BLaER1 treated with 17β-estradiol and CSF1 and Interleukin-3, amounts not matched to agents 10 nM and 100 nM (cell line): ENCODE data around the gene UQCC3.
"Not testable (repeated sequence)": the region's sequence is repeated elsewhere in the genome, so short reads cannot be mapped to it uniquely, and the experiment has no call there.

Experiments used
- H3K27ac ChIP-seq, 11 experiments: shearing (Covaris generic); formaldehyde crosslinking; 2 replicates each; pipeline ENCODE4 v1.8.1; 2022
- H3K27me3 ChIP-seq, 11 experiments: shearing (Covaris generic); formaldehyde crosslinking; 2 replicates each; pipeline ENCODE4 v1.8.1; 2022
- H3K36me3 ChIP-seq, 11 experiments: shearing (Covaris generic); formaldehyde crosslinking; 2 replicates each; pipeline ENCODE4 v1.8.1; 2022
- H3K4me1 ChIP-seq, 10 experiments: shearing (Covaris generic); formaldehyde crosslinking; 2 replicates each; pipeline ENCODE4 v1.8.1; 2022
- H3K4me2 ChIP-seq, 11 experiments: shearing (Covaris generic); formaldehyde crosslinking; 2 replicates each; pipeline ENCODE4 v1.8.1; 2022
- H3K4me3 ChIP-seq, 10 experiments: shearing (Covaris generic); formaldehyde crosslinking; 2 replicates each; pipeline ENCODE4 v1.8.1; 2022
- H3K9ac ChIP-seq, 11 experiments: shearing (Covaris generic); formaldehyde crosslinking; 2 replicates each; pipeline ENCODE4 v1.8.1; 2022
- H3K9me3 ChIP-seq, 11 experiments: shearing (Covaris generic); formaldehyde crosslinking; replicated peaks in 1 of 11; 2 replicates each; pipeline ENCODE4 v1.8.1; 2022
- H4K20me1 ChIP-seq, 11 experiments: shearing (Covaris generic); formaldehyde crosslinking; 2 replicates each; pipeline ENCODE4 v1.8.1; 2022
- Cebpa-rat ChIP-seq, 11 experiments: shearing (Covaris generic); IDR thresholded peaks; 2 replicates each; pipeline ENCODE4 v1.8.1; 2022

UQCC3 gene

GRCh38 chr11:62646825-62647608, 24.5 kb upstream of the UQCC3 start:
- Histone ChIP-seq H3K9ac (peak overlapping the region in 8 of 11 experiments; percentile 42 to 100 (median 94); a peak in 15 of 22 replicates), H3K9me3 (no peaks in the 10 kb centered on the region), H3K4me2 (peak overlapping the region; percentile 53 to 91 (median 69)), H4K20me1 (peaks cover 11 to 74% (median 53%) of the 10 kb centered on the region in 11 experiments; a peak in 19 of 22 replicates), H3K27ac (peak overlapping the region in 3 of 11 experiments; percentile 15 to 98 (median 22); a peak in 3 of 22 replicates), H3K27me3 (no peaks in the 10 kb centered on the region), H3K4me1 (peaks cover 39 to 64% (median 55%) of the 10 kb centered on the region in 10 experiments), H3K36me3 (peaks cover 53 to 80% (median 66%) of the 10 kb centered on the region in 11 experiments), H3K4me3 (peak overlapping the region in 7 of 10 experiments; percentile 51 to 99 (median 89); a peak in 9 of 20 replicates)
- no peak for TF ChIP-seq Cebpa-rat (IDR thresholded peaks at IDR 0.05)

GRCh38 chr11:62647609-62648005, 23.9 kb upstream of the UQCC3 start:
- H3K4me2 ChIP-seq: peak overlapping the region in 10 of 11 experiments; percentile 53 to 91 (median 69); a peak in 17 of 22 replicates
- H3K4me1 ChIP-seq: peaks cover 43 to 63% (median 54%) of the 10 kb centered on the region in 10 experiments
- H3K9me3 ChIP-seq: no peaks in the 10 kb centered on the region
- H3K4me3 ChIP-seq: no peak overlapping the region
- H3K36me3 ChIP-seq: peaks cover 47 to 74% (median 60%) of the 10 kb centered on the region in 11 experiments
- H4K20me1 ChIP-seq: peaks cover 11 to 74% (median 47%) of the 10 kb centered on the region in 11 experiments; a peak in 19 of 22 replicates
- H3K27ac ChIP-seq: peak overlapping the region in 4 of 11 experiments; percentile 10 to 36 (median 18); a peak in 3 of 22 replicates
- H3K9ac ChIP-seq: peak overlapping the region in 9 of 11 experiments; percentile 24 to 100 (median 92); a peak in 15 of 22 replicates
- H3K27me3 ChIP-seq: no peaks in the 10 kb centered on the region
- no peak for TF ChIP-seq Cebpa-rat (IDR thresholded peaks at IDR 0.05)

- no peak for TF ChIP-seq Cebpa-rat (IDR thresholded peaks at IDR 0.05)
- no peaks in the 10 kb centered on the region for H3K9me3 ChIP-seq
- no peaks in the 10 kb centered on the region for H3K27me3 ChIP-seq
- peaks cover 43 to 61% (median 51%) of the 10 kb centered on the region in 10 experiments for H3K4me1 ChIP-seq
- H3K4me3 ChIP-seq: no peak overlapping the region
- H3K27ac ChIP-seq: peak overlapping the region in 1 of 11 experiments; percentile 36; a peak in 1 of 22 replicates
- peaks cover 11 to 68% (median 39%) of the 10 kb centered on the region in 11 experiments; a peak in 19 of 22 replicates for H4K20me1 ChIP-seq
- peak overlapping the region in 9 of 11 experiments; percentile 24 to 100 (median 92); a peak in 14 of 22 replicates for H3K9ac ChIP-seq
- peaks cover 39 to 66% (median 52%) of the 10 kb centered on the region in 11 experiments for H3K36me3 ChIP-seq
- H3K4me2 ChIP-seq: 0 out of 22 replicates have a peak overlapping the region, but pooled peaks of 3 of the 11 experiments have one; percentile 4 to 72 (median 69)
Observed at GRCh38 chr11:62648185-62648966, 23.1 kb upstream of the UQCC3 start.

GRCh38 chr11:62648967-62649364, 22.5 kb upstream of the UQCC3 start:
- H3K4me3 ChIP-seq: no peak overlapping the region
- H3K9me3 ChIP-seq: no peaks in the 10 kb centered on the region
- TF ChIP-seq Cebpa-rat (IDR thresholded peaks at IDR 0.05): no peak
- H3K36me3 ChIP-seq: peaks cover 34 to 60% (median 46%) of the 10 kb centered on the region in 11 experiments
- H3K27ac ChIP-seq: peak overlapping the region in 1 of 11 experiments; percentile 7; a peak in 1 of 22 replicates
- H3K27me3 ChIP-seq: no peaks in the 10 kb centered on the region
- H3K4me2 ChIP-seq: no peak overlapping the region
- H3K9ac ChIP-seq: peak overlapping the region in 7 of 11 experiments; percentile 2 to 51 (median 39); a peak in 7 of 22 replicates
- peaks cover 11 to 62% (median 38%) of the 10 kb centered on the region in 11 experiments; a peak in 19 of 22 replicates for H4K20me1 ChIP-seq
- peaks cover 44 to 61% (median 52%) of the 10 kb centered on the region in 10 experiments for H3K4me1 ChIP-seq

- H3K9ac ChIP-seq: peak overlapping the region in 5 of 11 experiments; percentile 2 to 51 (median 27); a peak in 4 of 22 replicates
- peaks cover 47 to 62% (median 54%) of the 10 kb centered on the region in 10 experiments for H3K4me1 ChIP-seq
- H3K27ac ChIP-seq: no peak overlapping the region; a peak in 1 of 22 replicates
- peaks cover 8 to 57% (median 35%) of the 10 kb centered on the region in 11 experiments; a peak in 19 of 22 replicates for H4K20me1 ChIP-seq
- no peak overlapping the region for H3K4me3 ChIP-seq
- no peaks in the 10 kb centered on the region for H3K9me3 ChIP-seq
- H3K4me2 ChIP-seq: no peak overlapping the region
- TF ChIP-seq Cebpa-rat (IDR thresholded peaks at IDR 0.05): no peak
- H3K27me3 ChIP-seq: no peaks in the 10 kb centered on the region
- H3K36me3 ChIP-seq: peaks cover 28 to 55% (median 41%) of the 10 kb centered on the region in 11 experiments
Observed at GRCh38 chr11:62649486-62649885, 22.0 kb upstream of the UQCC3 start.

GRCh38 chr11:62650283-62650682, 21.2 kb upstream of the UQCC3 start:
- H3K27ac ChIP-seq, H3K27me3 ChIP-seq, H3K4me3 ChIP-seq, H3K4me2 ChIP-seq, H3K9me3 ChIP-seq: not testable (repeated sequence)
- H3K9ac ChIP-seq: 0 out of 22 replicates have a peak overlapping the region, but pooled peaks of 4 of the 11 experiments have one; percentile 4 to 92 (median 31)
- peaks cover 5 to 49% (median 30%) of the 10 kb centered on the region in 11 experiments; a peak in 18 of 22 replicates for H4K20me1 ChIP-seq
- H3K4me1 ChIP-seq: peaks cover 41 to 56% (median 49%) of the 10 kb centered on the region in 10 experiments
- H3K36me3 ChIP-seq: peaks cover 26 to 48% (median 35%) of the 10 kb centered on the region in 11 experiments

- Histone ChIP-seq H4K20me1 (peaks cover 0 to 37% (median 22%) of the 10 kb centered on the region in 11 experiments; a peak in 18 of 22 replicates), H3K4me3 (peak overlapping the region; percentile 72 to 97 (median 91)), H3K27me3 (no peaks in the 10 kb centered on the region), H3K9me3 (no peaks in the 10 kb centered on the region), H3K9ac (peak overlapping the region; percentile 92 to 99 (median 96)), H3K36me3 (peaks cover 25 to 43% (median 33%) of the 10 kb centered on the region in 11 experiments), H3K27ac (peak overlapping the region; percentile 81 to 96 (median 92)), H3K4me1 (peaks cover 29 to 45% (median 38%) of the 10 kb centered on the region in 10 experiments), H3K4me2 (peak overlapping the region; percentile 85 to 98 (median 93))
- no peak for TF ChIP-seq Cebpa-rat (IDR thresholded peaks at IDR 0.05)
Observed at GRCh38 chr11:62652161-62653006, 19.1 kb upstream of the UQCC3 start.
